Neural progenitor cell (in vitro differentiated cells): Measurements from ENCODE around the gene KLF8. TPM values are rescaled to one million over a fixed set of nuclear protein-coding genes. Genes with fewer than 3 reads are reported as not detected.

Experiments
- DNase-seq: peaks from one replicate; pipeline ENCODE4 v3.0.0-alpha.2; 2016; ENCODE audit warnings: low spot score
- H2AFZ ChIP-seq: fragments of 200-600 bp; sonication (generic); replicated peaks from 2 replicates; pipeline ENCODE4 v1.6.1; 2016; ENCODE audit warnings: antibody characterized with exemption
- H3F3A ChIP-seq: fragments of 200-600 bp; sonication (generic); 2 replicates; pipeline ENCODE4 v1.6.1; 2016; ENCODE audit warnings: antibody characterized with exemption, low read depth
- H3K27ac ChIP-seq: fragments of 200-600 bp; sonication (generic); 2 replicates; pipeline ENCODE4 v1.5.1; 2016; ENCODE audit warnings: mild to moderate bottlenecking
- H3K27me3 ChIP-seq: fragments of 200-600 bp; sonication (generic); 2 replicates; pipeline ENCODE4 v1.6.1; 2016; ENCODE audit warnings: mild to moderate bottlenecking, moderate library complexity
- H3K36me3 ChIP-seq: fragments of 200-600 bp; sonication (generic); 2 replicates; pipeline ENCODE4 v1.5.1; 2016
- H3K4me1 ChIP-seq: fragments of 200-600 bp; sonication (generic); 2 replicates; pipeline ENCODE4 v1.6.1; 2016; ENCODE audit warnings: mixed run types
- H3K4me2 ChIP-seq: fragments of 200-600 bp; sonication (generic); 2 replicates; pipeline ENCODE4 v1.6.1; 2016
- H3K4me3 ChIP-seq: fragments of 200-600 bp; sonication (generic); 2 replicates; pipeline ENCODE4 v1.5.1; 2016
- H3K79me2 ChIP-seq: fragments of 200-600 bp; sonication (generic); 2 replicates; pipeline ENCODE4 v1.6.1; 2016; ENCODE audit warnings: low read depth
- H3K9ac ChIP-seq: fragments of 200-600 bp; sonication (generic); 2 replicates; pipeline ENCODE4 v1.6.1; 2016
- H3K9me3 ChIP-seq: fragments of 200-600 bp; sonication (generic); 2 replicates; pipeline ENCODE4 v1.5.1; 2016; ENCODE audit warnings: low read depth
- H4K20me1 ChIP-seq: fragments of 200-600 bp; sonication (generic); 2 replicates; pipeline ENCODE4 v1.6.1; 2016; ENCODE audit warnings: low read depth
- H3K27ac Mint-ChIP-seq: 3 replicates; pipeline ENCODE4 v1.8.0; 2021; ENCODE audit warnings: mixed read lengths
- H3K27me3 Mint-ChIP-seq: 2 replicates; pipeline ENCODE4 v1.8.0; 2022; ENCODE audit warnings: low read depth, mild to moderate bottlenecking, inconsistent platforms, moderate library complexity, mixed read lengths; ENCODE audit not compliant: insufficient read depth
- H3K36me3 Mint-ChIP-seq: 3 replicates; pipeline ENCODE4 v1.8.0; 2021; ENCODE audit warnings: mixed read lengths
- H3K4me1 Mint-ChIP-seq: 3 replicates; pipeline ENCODE4 v1.8.0; 2021; ENCODE audit warnings: mixed read lengths
- H3K4me3 Mint-ChIP-seq: 3 replicates; pipeline ENCODE4 v1.8.0; 2021; ENCODE audit warnings: mild to moderate bottlenecking, moderate library complexity, mixed read lengths
- H3K9me3 Mint-ChIP-seq: 3 replicates; pipeline ENCODE4 v1.8.0; 2020; ENCODE audit warnings: mixed read lengths
- EZH2 ChIP-seq: fragments of 200-600 bp; sonication (generic); IDR thresholded peaks from 2 replicates; pipeline ENCODE4 v1.6.1; 2017; ENCODE audit warnings: antibody characterized with exemption, mild to moderate bottlenecking, moderate library complexity
- EZH2phosphoT487 ChIP-seq: fragments of 200-600 bp; sonication (generic); IDR thresholded peaks from 2 replicates; pipeline ENCODE4 v1.6.1; 2017; ENCODE audit warnings: antibody characterized with exemption
- total RNA-seq: library from RNA; depleted of rRNA; stranded (reverse); fragments of >200 nt; gene quantifications from 2 replicates; pipeline ENCODE4 v1.2.3, GENCODE V29; 2015; ENCODE audit warnings: low replicate concordance
- TF ChIP-seq, protein P1 (sequence below): fragments of 200-600 bp; sonication (generic); IDR thresholded peaks from 2 replicates; pipeline ENCODE4 v1.5.1; 2017; ENCODE audit warnings: antibody characterized with exemption, mild to moderate bottlenecking

Gene KLF8
- total RNA-seq, 1 donor from 2014 or later = 14.8 TPM

- no peak overlapping the region for H3K9ac ChIP-seq
- H2AFZ ChIP-seq = no peak overlapping the region
- no peaks in the 10 kb centered on the region for H4K20me1 ChIP-seq
- H3K36me3 ChIP-seq = no peaks in the 10 kb centered on the region
- no peak for DNase-seq
- H3F3A ChIP-seq = no peaks in the 10 kb centered on the region
- no peak overlapping the region for H3K4me3 ChIP-seq
- H3K9me3 ChIP-seq = peaks cover 12% of the 10 kb centered on the region
- Mint-ChIP-seq H3K36me3 (no peaks in the 10 kb centered on the region), H3K4me3 (no peak overlapping the region), H3K27me3 (no peaks in the 10 kb centered on the region), H3K27ac (no peak overlapping the region), H3K9me3 (no peaks in the 10 kb centered on the region), H3K4me1 (peaks cover 2% of the 10 kb centered on the region)
- no peak overlapping the region for H3K4me2 ChIP-seq
- no peaks in the 10 kb centered on the region for H3K4me1 ChIP-seq
- no peaks in the 10 kb centered on the region for H3K79me2 ChIP-seq
- no peak overlapping the region for H3K27ac ChIP-seq
- H3K27me3 ChIP-seq = no peaks in the 10 kb centered on the region
- TF ChIP-seq, protein P1, sequence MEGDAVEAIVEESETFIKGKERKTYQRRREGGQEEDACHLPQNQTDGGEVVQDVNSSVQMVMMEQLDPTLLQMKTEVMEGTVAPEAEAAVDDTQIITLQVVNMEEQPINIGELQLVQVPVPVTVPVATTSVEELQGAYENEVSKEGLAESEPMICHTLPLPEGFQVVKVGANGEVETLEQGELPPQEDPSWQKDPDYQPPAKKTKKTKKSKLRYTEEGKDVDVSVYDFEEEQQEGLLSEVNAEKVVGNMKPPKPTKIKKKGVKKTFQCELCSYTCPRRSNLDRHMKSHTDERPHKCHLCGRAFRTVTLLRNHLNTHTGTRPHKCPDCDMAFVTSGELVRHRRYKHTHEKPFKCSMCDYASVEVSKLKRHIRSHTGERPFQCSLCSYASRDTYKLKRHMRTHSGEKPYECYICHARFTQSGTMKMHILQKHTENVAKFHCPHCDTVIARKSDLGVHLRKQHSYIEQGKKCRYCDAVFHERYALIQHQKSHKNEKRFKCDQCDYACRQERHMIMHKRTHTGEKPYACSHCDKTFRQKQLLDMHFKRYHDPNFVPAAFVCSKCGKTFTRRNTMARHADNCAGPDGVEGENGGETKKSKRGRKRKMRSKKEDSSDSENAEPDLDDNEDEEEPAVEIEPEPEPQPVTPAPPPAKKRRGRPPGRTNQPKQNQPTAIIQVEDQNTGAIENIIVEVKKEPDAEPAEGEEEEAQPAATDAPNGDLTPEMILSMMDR = no peak
- TF ChIP-seq EZH2 (no peak), EZH2phosphoT487 (no peak)
These were observed 56.5 kb downstream of the KLF8 start for GRCh38 chrX:56288608-56289007.

- Mint-ChIP-seq H3K4me3 (no peak overlapping the region), H3K4me1 (peaks cover 2% of the 10 kb centered on the region), H3K36me3 (no peaks in the 10 kb centered on the region), H3K9me3 (no peaks in the 10 kb centered on the region), H3K27ac (no peak overlapping the region), H3K27me3 (no peaks in the 10 kb centered on the region)
- TF ChIP-seq EZH2phosphoT487 = no peak
- TF ChIP-seq, protein P1 = no peak
- no peak for TF ChIP-seq EZH2
- DNase-seq = no peak
- Histone ChIP-seq H3K9me3 (peaks cover 12% of the 10 kb centered on the region), H3K36me3 (no peaks in the 10 kb centered on the region), H2AFZ (no peak overlapping the region), H3K4me3 (no peak overlapping the region), H3F3A (no peaks in the 10 kb centered on the region), H3K79me2 (no peaks in the 10 kb centered on the region), H3K4me1 (no peaks in the 10 kb centered on the region), H3K9ac (no peak overlapping the region), H3K27me3 (no peaks in the 10 kb centered on the region), H4K20me1 (no peaks in the 10 kb centered on the region), H3K27ac (no peak overlapping the region), H3K4me2 (no peak overlapping the region)
These were observed 57.3 kb downstream of the KLF8 start for GRCh38 chrX:56289449-56289848.

- Mint-ChIP-seq H3K27ac (no peak overlapping the region), H3K4me1 (no peaks in the 10 kb centered on the region), H3K27me3 (peaks cover 2% of the 10 kb centered on the region), H3K4me3 (no peak overlapping the region), H3K9me3 (peaks cover 10% of the 10 kb centered on the region), H3K36me3 (no peaks in the 10 kb centered on the region)
- Histone ChIP-seq H3K9ac (no peak overlapping the region), H4K20me1 (no peaks in the 10 kb centered on the region), H3K9me3 (no peaks in the 10 kb centered on the region), H3F3A (no peaks in the 10 kb centered on the region), H3K79me2 (no peaks in the 10 kb centered on the region), H3K4me3 (no peak overlapping the region), H3K27ac (no peak overlapping the region), H3K36me3 (no peaks in the 10 kb centered on the region), H3K4me2 (no peak overlapping the region), H3K4me1 (no peaks in the 10 kb centered on the region), H2AFZ (no peak overlapping the region), H3K27me3 (no peaks in the 10 kb centered on the region)
- DNase-seq = no peak
- TF ChIP-seq, protein P1 = no peak
- no peak for TF ChIP-seq EZH2
- no peak for TF ChIP-seq EZH2phosphoT487
These were observed 76.6 kb downstream of the KLF8 start for GRCh38 chrX:56308726-56309125.

- no peak overlapping the region for H2AFZ ChIP-seq
- Mint-ChIP-seq H3K27me3 (peaks cover 2% of the 10 kb centered on the region), H3K4me3 (no peak overlapping the region), H3K36me3 (no peaks in the 10 kb centered on the region), H3K27ac (no peak overlapping the region), H3K4me1 (no peaks in the 10 kb centered on the region), H3K9me3 (peaks cover 10% of the 10 kb centered on the region)
- H3K27ac ChIP-seq = no peak overlapping the region
- TF ChIP-seq EZH2 = no peak
- no peak for TF ChIP-seq EZH2phosphoT487
- TF ChIP-seq, protein P1 = no peak
- no peak overlapping the region for H3K4me3 ChIP-seq
- H4K20me1 ChIP-seq = no peaks in the 10 kb centered on the region
- H3K27me3 ChIP-seq = no peaks in the 10 kb centered on the region
- H3K9me3 ChIP-seq = no peaks in the 10 kb centered on the region
- no peak overlapping the region for H3K4me2 ChIP-seq
- H3K4me1 ChIP-seq = no peaks in the 10 kb centered on the region
- no peak for DNase-seq
- H3K36me3 ChIP-seq = no peaks in the 10 kb centered on the region
- no peaks in the 10 kb centered on the region for H3F3A ChIP-seq
- H3K9ac ChIP-seq = no peak overlapping the region
- no peaks in the 10 kb centered on the region for H3K79me2 ChIP-seq
These were observed 77.7 kb downstream of the KLF8 start for GRCh38 chrX:56309881-56310280.
